MM.1S (cell line): ENCODE results near the gene HCLS1.

Experiments
- EZH2 ChIP-seq: fragments of 300-600 bp; sonication (generic); optimal IDR thresholded peaks from 2 replicates; pipeline ENCODE3; 2017; ENCODE audit warnings: low read depth, mild to moderate bottlenecking, antibody characterized with exemption, low read length, mixed read lengths
- EZH2phosphoT487 ChIP-seq: fragments of 300-600 bp; sonication (generic); IDR thresholded peaks from 2 replicates; pipeline ENCODE4 v1.6.1; 2018; ENCODE audit warnings: antibody characterized with exemption, low read length
- TF ChIP-seq, protein P1 (sequence below): fragments of 300-600 bp; sonication (generic); IDR thresholded peaks from 2 replicates; pipeline ENCODE4 v1.5.1; 2016; ENCODE audit warnings: antibody characterized with exemption, low read length, mixed read lengths

DNA sequence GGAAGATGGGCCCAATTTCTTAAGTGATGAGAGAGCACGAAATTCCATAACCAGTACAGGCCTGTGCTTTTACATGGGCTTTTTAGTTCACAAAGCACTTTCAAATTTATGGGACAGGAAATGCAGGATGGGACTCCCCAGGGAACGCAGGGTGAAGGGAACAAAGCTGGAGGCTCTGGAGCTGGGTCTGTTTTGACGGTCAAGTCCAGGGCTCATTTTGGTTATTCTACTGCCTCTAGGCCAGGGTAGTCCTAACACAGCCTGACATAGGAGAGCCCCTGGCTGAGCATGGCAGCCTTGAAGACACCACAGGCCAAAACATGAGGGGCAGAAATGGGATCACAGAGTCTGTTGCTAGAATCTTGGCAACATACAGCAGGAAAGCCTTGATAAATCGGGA, 33.5 kb downstream of the HCLS1 start:
- TF ChIP-seq, protein P1, sequence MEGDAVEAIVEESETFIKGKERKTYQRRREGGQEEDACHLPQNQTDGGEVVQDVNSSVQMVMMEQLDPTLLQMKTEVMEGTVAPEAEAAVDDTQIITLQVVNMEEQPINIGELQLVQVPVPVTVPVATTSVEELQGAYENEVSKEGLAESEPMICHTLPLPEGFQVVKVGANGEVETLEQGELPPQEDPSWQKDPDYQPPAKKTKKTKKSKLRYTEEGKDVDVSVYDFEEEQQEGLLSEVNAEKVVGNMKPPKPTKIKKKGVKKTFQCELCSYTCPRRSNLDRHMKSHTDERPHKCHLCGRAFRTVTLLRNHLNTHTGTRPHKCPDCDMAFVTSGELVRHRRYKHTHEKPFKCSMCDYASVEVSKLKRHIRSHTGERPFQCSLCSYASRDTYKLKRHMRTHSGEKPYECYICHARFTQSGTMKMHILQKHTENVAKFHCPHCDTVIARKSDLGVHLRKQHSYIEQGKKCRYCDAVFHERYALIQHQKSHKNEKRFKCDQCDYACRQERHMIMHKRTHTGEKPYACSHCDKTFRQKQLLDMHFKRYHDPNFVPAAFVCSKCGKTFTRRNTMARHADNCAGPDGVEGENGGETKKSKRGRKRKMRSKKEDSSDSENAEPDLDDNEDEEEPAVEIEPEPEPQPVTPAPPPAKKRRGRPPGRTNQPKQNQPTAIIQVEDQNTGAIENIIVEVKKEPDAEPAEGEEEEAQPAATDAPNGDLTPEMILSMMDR = no peak
- TF ChIP-seq EZH2 = no peak
- TF ChIP-seq EZH2phosphoT487 = no peak
